ENCODE results near the gene CD53.
"Not testable (repeated sequence)": the region's sequence is repeated elsewhere in the genome, so short reads cannot be mapped to it uniquely, and the experiment has no call there.

CD53 gene, protein sequence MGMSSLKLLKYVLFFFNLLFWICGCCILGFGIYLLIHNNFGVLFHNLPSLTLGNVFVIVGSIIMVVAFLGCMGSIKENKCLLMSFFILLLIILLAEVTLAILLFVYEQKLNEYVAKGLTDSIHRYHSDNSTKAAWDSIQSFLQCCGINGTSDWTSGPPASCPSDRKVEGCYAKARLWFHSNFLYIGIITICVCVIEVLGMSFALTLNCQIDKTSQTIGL

DNA sequence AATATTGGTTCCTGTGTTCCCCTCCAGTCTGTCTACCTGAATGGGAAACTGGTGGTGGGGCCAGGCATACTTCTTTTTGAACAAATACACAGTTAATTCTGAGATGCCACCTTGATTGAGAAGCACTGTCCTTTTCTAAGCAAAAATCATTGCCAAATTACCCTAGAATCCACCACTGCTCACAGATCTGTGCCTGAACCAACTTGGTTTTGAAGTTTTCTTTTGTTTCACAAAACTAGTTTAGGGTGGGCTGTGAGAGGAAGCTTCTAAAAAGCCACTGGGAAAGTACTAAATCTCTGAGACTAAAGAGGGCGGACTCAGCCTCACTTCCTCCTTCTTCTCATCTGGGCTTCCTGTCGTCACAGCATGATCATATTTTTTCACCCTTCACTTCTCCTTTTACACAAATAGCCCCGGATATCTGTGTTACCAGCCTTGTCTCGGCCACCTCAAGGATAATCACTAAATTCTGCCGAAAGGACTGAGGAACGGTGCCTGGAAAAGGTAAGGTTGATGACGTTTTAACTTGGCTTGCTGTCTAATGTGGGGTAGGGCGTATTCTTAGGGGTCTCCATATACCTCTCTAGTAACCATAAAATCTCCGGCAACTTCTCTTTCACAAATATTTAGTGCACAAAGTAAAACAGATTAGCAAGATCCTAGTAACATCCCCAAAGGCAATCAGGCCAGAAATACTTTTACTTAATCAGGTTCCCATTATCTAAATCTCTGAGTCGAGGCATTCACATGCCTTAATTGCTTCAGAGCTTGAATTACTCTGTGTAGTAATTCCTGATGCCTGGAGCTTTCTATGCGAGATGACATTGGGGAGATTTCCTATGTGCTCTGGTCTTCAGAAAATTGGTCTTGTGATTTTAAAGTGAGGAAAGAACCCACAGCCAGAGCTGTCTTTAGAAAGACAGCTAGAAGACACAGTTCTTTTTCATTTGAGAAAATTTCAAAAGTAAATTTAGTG, at the start of gene CD53:
CD53 (plus strand) TSS at position 404 of the 976 bp plus-strand sequence. CDS start 18,261 bp downstream, outside the sequence.
- DNase-seq = peak; percentile 66

GRCh38 chr1:110824192-110824591, 48.8 kb upstream of the CD53 start:
- no peak for DNase-seq

GRCh38 chr1:110829955-110830553, 42.9 kb upstream of the CD53 start:
- peak; percentile 63 for DNase-seq

- not testable (repeated sequence) for DNase-seq
Measured at GRCh38 chr1:110833779-110834178, 39.2 kb upstream of the CD53 start.

DNA sequence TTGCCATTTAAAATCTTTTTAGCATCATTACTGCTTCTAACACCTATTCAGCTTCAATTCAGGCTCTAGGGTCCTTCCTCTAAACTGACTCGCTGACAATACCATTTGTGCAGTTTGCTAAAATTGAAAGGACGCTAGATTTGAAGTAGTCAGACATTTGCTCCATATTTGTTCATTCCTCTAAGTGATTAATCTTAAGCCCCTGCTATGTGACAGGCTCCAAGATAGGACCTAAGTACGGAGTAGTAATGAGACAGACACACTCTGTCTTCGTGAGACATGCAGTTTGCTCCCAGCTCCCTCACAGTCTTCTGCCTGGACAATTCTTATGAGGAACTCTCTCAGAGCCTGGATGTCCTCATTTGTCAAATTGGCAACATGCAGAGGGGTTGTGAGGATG, 26.1 kb upstream of the CD53 start:
- DNase-seq = no peak

DNA sequence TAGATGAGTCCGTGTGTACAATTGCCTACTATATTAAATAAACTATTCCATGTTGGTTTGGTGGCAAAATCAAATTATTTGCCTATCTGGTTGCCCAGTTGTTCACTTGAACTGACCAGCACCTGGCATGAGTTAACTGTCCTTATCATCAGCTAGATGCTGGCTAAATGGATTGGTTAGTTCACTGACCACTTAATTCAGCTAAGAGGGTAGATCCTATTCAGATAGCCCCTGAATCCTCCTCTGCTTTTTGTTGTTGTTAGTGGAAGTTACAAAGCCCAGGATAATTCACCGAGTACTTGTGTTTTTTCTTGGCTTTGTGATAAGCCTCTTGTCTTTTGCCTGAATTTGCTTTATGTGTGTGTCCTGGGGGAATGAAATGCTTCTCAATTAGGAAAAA, 22.8 kb upstream of the CD53 start:
- no peak for DNase-seq

GRCh38 chr1:110850627-110851026, 22.3 kb upstream of the CD53 start:
- no peak for DNase-seq

- no peak for DNase-seq
Measured at GRCh38 chr1:110853135-110853534, 19.8 kb upstream of the CD53 start.

DNA sequence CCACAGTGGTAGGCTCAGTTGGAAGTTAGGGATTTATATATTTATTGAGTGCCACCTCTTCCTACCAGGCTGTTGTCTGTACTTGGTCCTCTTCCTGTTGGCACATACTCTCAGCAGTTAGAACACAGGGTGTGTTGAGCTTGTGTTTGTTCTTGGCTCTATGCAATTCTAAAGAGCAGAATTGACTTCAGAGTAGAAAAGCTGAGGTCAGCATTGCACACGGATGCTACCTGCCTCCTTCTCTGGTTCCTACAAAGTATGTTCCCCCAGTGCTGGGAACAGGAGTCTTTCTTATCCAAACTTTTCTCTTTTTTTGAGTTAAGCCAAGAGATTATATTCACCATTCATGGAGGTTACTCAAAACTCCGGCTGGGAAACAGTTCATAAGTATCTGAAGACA, 16.5 kb upstream of the CD53 start:
- DNase-seq = no peak

- DNase-seq = no peak
Measured at GRCh38 chr1:110857964-110858948, 14.7 kb upstream of the CD53 start.

DNA sequence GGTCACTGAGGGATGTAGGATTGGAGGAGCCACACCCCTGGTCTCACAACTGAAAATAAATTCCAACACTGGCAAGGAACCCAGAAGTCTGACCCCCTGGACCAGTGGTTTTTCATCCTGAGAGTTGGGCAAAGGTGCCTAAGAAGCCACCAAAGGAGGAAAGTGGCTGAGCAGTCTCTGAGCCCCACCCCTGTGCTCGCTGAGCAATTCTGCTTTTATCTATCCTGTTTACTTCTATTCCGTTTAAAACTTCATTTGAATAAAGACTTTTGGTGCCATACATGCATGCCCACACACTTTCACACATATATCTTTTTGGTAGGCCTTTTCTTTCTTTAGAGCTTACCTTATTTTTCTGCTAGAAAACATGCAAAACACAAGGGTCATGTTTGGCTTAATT, 13.9 kb upstream of the CD53 start:
- DNase-seq = no peak

- no peak for DNase-seq
Measured at GRCh38 chr1:110860174-110860573, 12.8 kb upstream of the CD53 start.

DNA sequence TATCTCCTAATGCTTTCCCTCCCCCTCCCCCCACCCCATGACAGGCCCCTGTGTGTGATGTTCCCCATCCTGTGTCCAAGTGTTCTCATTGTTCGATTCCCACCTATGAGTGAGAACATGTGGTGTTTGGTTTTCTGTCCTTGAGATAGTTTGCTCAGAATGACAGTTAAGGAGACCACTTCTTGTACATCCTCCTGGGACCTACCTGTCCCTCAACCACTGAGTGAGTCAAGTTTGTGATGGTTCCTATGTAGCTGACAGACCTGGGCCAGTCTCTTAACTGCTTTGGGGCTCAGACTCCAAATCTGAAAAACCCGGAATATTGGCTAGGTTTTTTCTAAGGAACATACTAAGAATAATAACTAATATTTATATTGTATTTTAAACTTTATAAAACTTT, 12.3 kb upstream of the CD53 start:
- DNase-seq = not testable (repeated sequence)

- not testable (repeated sequence) for DNase-seq
Measured at GRCh38 chr1:110861942-110862341, 11.0 kb upstream of the CD53 start.

GRCh38 chr1:110864287-110864686, 8.7 kb upstream of the CD53 start:
- DNase-seq = no peak

- no peak for DNase-seq
Measured at GRCh38 chr1:110870721-110871388, 2.1 kb upstream of the CD53 start.

DNA sequence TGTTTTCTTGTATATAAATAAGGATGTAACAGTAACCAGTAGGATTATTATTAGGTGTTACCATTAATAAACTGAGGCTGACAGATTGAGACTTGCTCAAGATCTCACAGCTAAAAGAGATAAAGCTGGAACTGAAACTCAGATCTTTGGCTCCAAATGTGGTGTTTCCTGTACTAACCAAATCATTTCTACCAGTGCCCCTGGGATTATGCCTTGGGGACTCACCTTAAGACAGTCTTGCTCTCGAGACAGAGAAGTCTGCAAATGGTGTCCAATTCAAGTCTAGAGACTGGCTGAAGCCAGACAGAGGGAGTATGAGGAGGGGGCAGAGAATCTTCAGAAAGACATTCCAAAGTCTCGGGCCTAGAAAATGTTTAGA, 593 bp upstream of the CD53 start:
- no peak for DNase-seq

- DNase-seq = no peak
Measured at GRCh38 chr1:110873856-110874255, 908 bp downstream of the CD53 start.

GRCh38 chr1:110874324-110875215, 1.6 kb downstream of the CD53 start:
- peak; percentile 35 for DNase-seq

- peak; percentile 77 for DNase-seq
Measured at GRCh38 chr1:110875216-110875731, 2.3 kb downstream of the CD53 start.
